BLaER1 (cell line): Measurements from ENCODE around the gene IQGAP3.

ENCODE experiments used
- H3K27ac ChIP-seq: shearing (Covaris generic); formaldehyde crosslinking; 2 replicates; pipeline ENCODE4 v1.8.1; 2022
- H3K27me3 ChIP-seq: shearing (Covaris generic); formaldehyde crosslinking; 2 replicates; pipeline ENCODE4 v1.8.1; 2022
- H3K36me3 ChIP-seq: shearing (Covaris generic); formaldehyde crosslinking; 2 replicates; pipeline ENCODE4 v1.8.1; 2022
- H3K4me1 ChIP-seq: shearing (Covaris generic); formaldehyde crosslinking; 2 replicates; pipeline ENCODE4 v1.8.1; 2022
- H3K4me2 ChIP-seq: shearing (Covaris generic); formaldehyde crosslinking; 2 replicates; pipeline ENCODE4 v1.8.1; 2022
- H3K4me3 ChIP-seq: shearing (Covaris generic); formaldehyde crosslinking; 2 replicates; pipeline ENCODE4 v1.8.1; 2022
- H3K9ac ChIP-seq: shearing (Covaris generic); formaldehyde crosslinking; 2 replicates; pipeline ENCODE4 v1.8.1; 2022
- H3K9me3 ChIP-seq: shearing (Covaris generic); formaldehyde crosslinking; 2 replicates; pipeline ENCODE4 v1.8.1; 2022
- H4K20me1 ChIP-seq: shearing (Covaris generic); formaldehyde crosslinking; 2 replicates; pipeline ENCODE4 v1.8.1; 2022
- Cebpa-rat ChIP-seq: shearing (Covaris generic); IDR thresholded peaks from 2 replicates; pipeline ENCODE4 v1.8.1; 2022

The IQGAP3 gene

GRCh38 chr1:156572663-156573018, 276 bp upstream of the IQGAP3 start:
- Histone ChIP-seq H3K4me2 (peak overlapping the region; percentile 94), H3K4me3 (peak overlapping the region; percentile 75), H3K36me3 (peaks cover 17% of the 10 kb centered on the region), H3K9ac (peak overlapping the region; percentile 78), H3K27me3 (no peaks in the 10 kb centered on the region), H3K4me1 (peaks cover 36% of the 10 kb centered on the region), H3K27ac (no peak overlapping the region), H4K20me1 (no peaks in the 10 kb centered on the region), H3K9me3 (no peaks in the 10 kb centered on the region)
- no peak for TF ChIP-seq Cebpa-rat

- no peaks in the 10 kb centered on the region for H3K27me3 ChIP-seq
- no peaks in the 10 kb centered on the region for H3K9me3 ChIP-seq
- H4K20me1 ChIP-seq = no peaks in the 10 kb centered on the region
- peaks cover 28% of the 10 kb centered on the region for H3K36me3 ChIP-seq
- peak overlapping the region; percentile 75 for H3K4me3 ChIP-seq
- no peak for TF ChIP-seq Cebpa-rat
- peak overlapping the region; percentile 94 for H3K4me2 ChIP-seq
- peaks cover 34% of the 10 kb centered on the region for H3K4me1 ChIP-seq
- H3K9ac ChIP-seq = peak overlapping the region; percentile 78; the same call in 1 of the 2 replicates
- H3K27ac ChIP-seq = no peak overlapping the region
Observed at GRCh38 chr1:156571261-156571852, 1.0 kb downstream of the IQGAP3 start.

DNA sequence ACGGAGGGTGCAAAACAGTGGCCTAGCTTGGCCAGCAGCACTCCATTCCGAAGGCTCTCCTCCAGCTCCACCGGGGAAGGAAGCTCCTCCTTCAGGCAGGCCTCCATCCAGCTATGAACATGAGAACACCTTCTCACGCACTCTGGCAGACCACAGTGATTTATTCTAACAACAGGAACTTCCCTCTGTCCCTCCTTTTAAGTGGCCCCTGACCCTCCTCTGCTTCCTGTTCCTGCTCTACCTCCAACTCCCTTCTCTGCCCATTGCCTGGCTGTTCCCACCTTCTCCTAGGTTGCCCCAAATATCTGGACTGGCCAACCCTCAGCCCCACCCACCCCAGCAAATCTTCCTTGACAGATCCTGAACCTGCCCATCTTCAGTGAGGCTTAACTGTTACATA, 5.9 kb downstream of the IQGAP3 start:
- peaks cover 77% of the 10 kb centered on the region for H3K36me3 ChIP-seq
- no peak overlapping the region for H3K4me2 ChIP-seq
- H3K9me3 ChIP-seq = no peaks in the 10 kb centered on the region
- no peaks in the 10 kb centered on the region for H4K20me1 ChIP-seq
- peaks cover 17% of the 10 kb centered on the region for H3K4me1 ChIP-seq
- TF ChIP-seq Cebpa-rat = no peak
- no peaks in the 10 kb centered on the region for H3K27me3 ChIP-seq
- no peak overlapping the region for H3K27ac ChIP-seq
- no peak overlapping the region for H3K9ac ChIP-seq
- no peak overlapping the region for H3K4me3 ChIP-seq

DNA sequence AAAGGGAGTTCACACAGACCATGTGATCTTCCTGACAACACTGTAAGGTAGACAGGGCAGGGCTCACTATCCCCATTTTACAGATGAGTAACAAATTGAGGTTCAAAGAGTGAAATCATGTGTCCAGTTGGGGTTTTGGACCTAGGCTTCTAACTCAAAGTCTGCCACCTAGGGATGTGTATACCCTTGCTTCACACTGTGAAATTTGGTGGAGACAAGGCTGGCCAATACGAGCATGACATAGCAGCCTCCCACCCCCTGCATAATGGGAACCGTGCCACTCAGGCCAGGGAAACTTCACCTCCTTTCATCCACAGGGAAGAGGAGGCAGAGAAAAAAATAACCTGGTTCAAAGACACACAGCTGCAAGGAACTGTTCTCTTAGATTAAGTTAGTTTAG, 6.8 kb downstream of the IQGAP3 start:
- no peaks in the 10 kb centered on the region for H3K9me3 ChIP-seq
- no peaks in the 10 kb centered on the region for H3K27me3 ChIP-seq
- no peaks in the 10 kb centered on the region for H4K20me1 ChIP-seq
- no peak overlapping the region for H3K4me3 ChIP-seq
- H3K4me1 ChIP-seq = peaks cover 7% of the 10 kb centered on the region
- peaks cover 86% of the 10 kb centered on the region for H3K36me3 ChIP-seq
- TF ChIP-seq Cebpa-rat = no peak
- no peak overlapping the region for H3K27ac ChIP-seq
- H3K4me2 ChIP-seq = no peak overlapping the region
- no peak overlapping the region for H3K9ac ChIP-seq

- Histone ChIP-seq H3K4me3 (no peak overlapping the region), H3K4me2 (no peak overlapping the region), H3K27ac (no peak overlapping the region; the same call in 1 of the 2 replicates), H3K4me1 (peaks cover 21% of the 10 kb centered on the region), H4K20me1 (no peaks in the 10 kb centered on the region), H3K9ac (no peak overlapping the region), H3K9me3 (no peaks in the 10 kb centered on the region), H3K36me3 (peaks cover 78% of the 10 kb centered on the region), H3K27me3 (no peaks in the 10 kb centered on the region)
- no peak for TF ChIP-seq Cebpa-rat
Observed at GRCh38 chr1:156560585-156561163, 11.7 kb downstream of the IQGAP3 start.

DNA sequence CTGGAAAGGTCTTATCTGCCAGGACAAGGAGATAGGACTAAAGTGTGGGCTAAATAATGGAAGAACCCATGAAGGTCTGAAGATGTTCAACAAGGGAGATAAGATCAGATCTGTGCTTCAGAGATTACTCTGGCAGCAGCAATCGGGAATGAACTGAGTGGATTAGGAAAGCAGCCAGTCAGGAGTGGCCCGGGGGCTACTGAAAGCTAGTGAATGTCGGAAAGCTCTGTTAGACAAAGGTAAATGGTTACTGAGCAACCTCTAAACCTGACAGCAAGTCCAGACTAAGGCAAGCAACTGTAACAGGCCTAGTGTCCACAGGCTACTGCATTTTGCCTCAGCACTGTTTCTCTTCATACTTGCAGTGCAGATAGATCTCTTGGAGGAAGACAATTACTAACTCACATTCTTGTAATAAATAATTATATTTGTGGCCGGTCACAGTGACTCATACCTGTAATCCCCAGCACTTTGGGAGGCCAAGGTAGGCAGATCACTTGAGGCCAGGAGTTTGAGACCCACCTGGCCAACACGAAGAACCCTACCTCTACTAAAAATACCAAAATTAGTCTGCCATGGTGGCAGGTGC, 12.5 kb downstream of the IQGAP3 start:
- H3K27me3 ChIP-seq = no peaks in the 10 kb centered on the region
- no peaks in the 10 kb centered on the region for H4K20me1 ChIP-seq
- peaks cover 77% of the 10 kb centered on the region for H3K36me3 ChIP-seq
- no peak overlapping the region; the same call in 1 of the 2 replicates for H3K27ac ChIP-seq
- H3K9me3 ChIP-seq = no peaks in the 10 kb centered on the region
- TF ChIP-seq Cebpa-rat = no peak
- no peak overlapping the region for H3K4me3 ChIP-seq
- H3K9ac ChIP-seq = no peak overlapping the region; the same call in 1 of the 2 replicates
- H3K4me2 ChIP-seq = 0 out of 2 replicates have a peak overlapping the region, but pooled peaks have one; percentile 9
- peaks cover 24% of the 10 kb centered on the region for H3K4me1 ChIP-seq

DNA sequence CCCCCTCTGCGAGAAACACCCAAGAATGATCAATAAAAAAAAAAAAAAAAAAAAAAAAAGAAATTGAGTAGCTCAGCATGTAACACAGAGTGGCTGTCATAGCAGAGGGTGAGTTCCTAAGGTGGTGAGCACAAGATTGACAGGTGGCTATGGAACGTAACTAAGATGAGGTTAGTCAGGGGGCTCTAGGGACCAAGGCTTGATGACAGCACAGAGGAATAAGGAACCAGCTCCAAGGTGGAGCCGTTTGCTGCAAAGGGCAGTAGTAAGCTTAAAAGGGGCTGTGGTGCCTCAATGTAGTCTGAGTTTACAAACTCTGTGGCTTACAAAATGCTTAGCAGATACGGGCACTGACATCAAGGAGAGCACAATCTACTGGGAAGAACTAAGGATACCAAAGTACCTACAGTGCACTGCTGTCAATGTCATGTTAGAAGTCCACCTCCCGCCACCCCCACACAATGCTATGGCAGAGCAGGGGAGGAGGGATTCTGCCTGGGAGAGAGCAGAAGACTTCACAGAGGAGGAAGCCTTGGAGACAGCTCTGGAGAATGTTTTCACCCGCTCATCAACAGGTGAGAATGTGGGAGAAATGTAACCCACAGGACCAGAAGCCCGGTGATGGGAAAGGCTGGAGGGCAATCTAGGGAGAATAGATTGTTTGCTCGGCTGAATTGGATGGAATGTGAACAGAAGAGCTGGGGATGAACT, 13.1 kb downstream of the IQGAP3 start:
- no peak overlapping the region; the same call in 1 of the 2 replicates for H3K9ac ChIP-seq
- H3K4me3 ChIP-seq = no peak overlapping the region
- H3K27ac ChIP-seq = no peak overlapping the region; the same call in 1 of the 2 replicates
- no peaks in the 10 kb centered on the region for H4K20me1 ChIP-seq
- H3K4me2 ChIP-seq = 0 out of 2 replicates have a peak overlapping the region, but pooled peaks have one; percentile 9
- peaks cover 31% of the 10 kb centered on the region for H3K4me1 ChIP-seq
- no peaks in the 10 kb centered on the region for H3K9me3 ChIP-seq
- peaks cover 76% of the 10 kb centered on the region for H3K36me3 ChIP-seq
- H3K27me3 ChIP-seq = no peaks in the 10 kb centered on the region
- no peak for TF ChIP-seq Cebpa-rat

- Histone ChIP-seq H3K36me3 (peaks cover 60% of the 10 kb centered on the region), H4K20me1 (no peaks in the 10 kb centered on the region), H3K27ac (0 out of 2 replicates have a peak overlapping the region, but pooled peaks have one; percentile 27), H3K9me3 (no peaks in the 10 kb centered on the region), H3K9ac (no peak overlapping the region; the same call in 1 of the 2 replicates), H3K27me3 (no peaks in the 10 kb centered on the region), H3K4me2 (no peak overlapping the region), H3K4me1 (peaks cover 60% of the 10 kb centered on the region), H3K4me3 (no peak overlapping the region)
- no peak for TF ChIP-seq Cebpa-rat
Observed at GRCh38 chr1:156556354-156556753, 16.0 kb downstream of the IQGAP3 start.

DNA sequence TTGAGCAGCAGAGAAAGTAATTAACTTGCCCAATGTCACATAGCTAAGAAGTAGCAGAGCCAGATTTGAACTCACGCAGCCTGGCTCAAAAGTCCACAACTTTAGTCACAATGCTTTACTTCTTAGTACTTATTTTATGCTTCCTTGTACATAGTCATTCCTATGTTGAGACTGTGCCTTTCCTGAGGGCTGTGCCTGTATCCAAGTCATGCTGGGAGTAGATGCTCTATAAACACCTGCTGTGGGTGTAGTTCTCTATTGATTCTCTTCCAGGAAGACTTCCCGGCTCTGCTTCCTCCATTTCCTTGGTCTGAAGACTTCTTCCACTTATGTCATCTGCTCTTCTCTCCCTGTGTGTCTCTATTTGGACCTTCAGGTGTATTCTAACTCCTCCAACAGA, 16.6 kb downstream of the IQGAP3 start:
- no peak overlapping the region for H3K4me3 ChIP-seq
- H3K4me2 ChIP-seq = no peak overlapping the region
- no peaks in the 10 kb centered on the region for H3K27me3 ChIP-seq
- no peak for TF ChIP-seq Cebpa-rat
- no peak overlapping the region for H3K27ac ChIP-seq
- no peaks in the 10 kb centered on the region for H4K20me1 ChIP-seq
- no peaks in the 10 kb centered on the region for H3K9me3 ChIP-seq
- no peak overlapping the region for H3K9ac ChIP-seq
- peaks cover 66% of the 10 kb centered on the region for H3K4me1 ChIP-seq
- H3K36me3 ChIP-seq = peaks cover 60% of the 10 kb centered on the region
